Stimulated activated CD8-positive, alpha-beta memory T cell treated with anti-CD3 and anti-CD28 coated beads, Interleukin-15, amount 100 ng/mL, for 24 hours (primary cell): Measurements from ENCODE around the gene PPEF2.
"Not testable (repeated sequence)": the region's sequence is repeated elsewhere in the genome, so short reads cannot be mapped to it uniquely, and the experiment has no call there.

Source experiments
- DNase-seq: peaks from one replicate; pipeline ENCODE4 v3.0.0-alpha.2; 2020; ENCODE audit warnings: low read depth

Gene PPEF2

DNA sequence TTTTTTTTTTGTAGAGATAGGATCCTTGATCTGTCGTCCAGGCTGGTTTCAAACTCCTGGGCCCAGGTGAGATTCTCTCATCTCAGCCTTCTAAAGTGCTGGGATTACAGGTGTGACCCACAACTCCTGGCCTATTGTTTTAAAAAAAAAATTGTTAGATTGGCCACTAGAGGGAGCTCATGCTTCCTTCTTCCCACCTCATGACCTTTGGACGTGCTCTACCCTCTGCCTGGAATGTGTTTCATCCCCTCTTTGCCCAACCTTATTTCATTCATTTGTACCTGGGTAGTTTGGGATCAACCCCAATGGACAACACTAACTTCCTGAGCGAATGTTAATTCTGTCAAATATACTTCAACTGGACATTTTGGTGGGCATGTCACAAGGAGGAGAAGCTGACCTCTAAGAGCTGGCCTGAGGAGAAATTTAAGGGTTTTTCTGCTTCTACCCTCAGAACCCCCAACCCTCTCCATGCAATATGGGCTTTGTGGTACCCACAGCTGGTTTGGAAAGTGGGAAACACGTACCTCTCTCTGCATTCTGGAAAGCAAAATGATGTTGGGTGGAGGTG is 6.4 kb downstream of the PPEF2 start:
- no peak for DNase-seq

GRCh38 chr4:75892508-75892907 is 9.7 kb downstream of the PPEF2 start:
- no peak for DNase-seq

GRCh38 chr4:75891611-75892010 is 10.6 kb downstream of the PPEF2 start:
- DNase-seq: no peak

DNA sequence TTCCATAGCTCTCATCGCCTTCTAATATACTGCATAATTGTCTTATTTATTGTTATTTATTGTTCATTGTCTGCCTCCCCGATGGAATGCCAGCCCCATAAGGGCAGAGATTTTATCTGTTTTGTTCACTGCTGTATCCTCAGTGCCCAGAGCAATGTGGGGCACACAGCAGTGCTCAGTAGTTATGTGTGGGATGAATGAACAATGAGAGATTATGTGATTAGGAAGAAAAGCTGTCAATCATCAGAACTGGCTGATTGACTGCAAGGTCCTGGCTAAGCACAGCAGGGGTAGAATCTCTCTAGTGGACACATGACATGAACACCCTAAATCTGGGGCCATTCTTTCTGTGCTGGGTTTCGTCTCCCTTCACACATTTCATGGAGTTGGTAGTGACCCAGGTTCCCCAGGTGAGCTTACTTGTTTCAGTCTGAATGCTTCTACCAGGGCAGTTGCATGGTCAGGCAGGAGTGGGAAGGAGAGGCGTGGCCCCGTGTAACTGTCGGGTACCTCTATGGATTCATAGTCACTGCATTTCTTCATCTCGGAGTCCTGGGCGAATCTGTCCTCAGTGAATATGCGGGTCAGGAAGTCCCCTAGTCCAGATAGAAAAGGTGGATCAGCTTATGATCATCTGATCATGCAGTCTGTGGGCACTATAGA is 12.6 kb downstream of the PPEF2 start:
- no peak for DNase-seq

- DNase-seq: no peak
Measured at GRCh38 chr4:75886104-75886503, 16.1 kb downstream of the PPEF2 start.

GRCh38 chr4:75881476-75881875 is 20.8 kb downstream of the PPEF2 start:
- no peak for DNase-seq

DNA sequence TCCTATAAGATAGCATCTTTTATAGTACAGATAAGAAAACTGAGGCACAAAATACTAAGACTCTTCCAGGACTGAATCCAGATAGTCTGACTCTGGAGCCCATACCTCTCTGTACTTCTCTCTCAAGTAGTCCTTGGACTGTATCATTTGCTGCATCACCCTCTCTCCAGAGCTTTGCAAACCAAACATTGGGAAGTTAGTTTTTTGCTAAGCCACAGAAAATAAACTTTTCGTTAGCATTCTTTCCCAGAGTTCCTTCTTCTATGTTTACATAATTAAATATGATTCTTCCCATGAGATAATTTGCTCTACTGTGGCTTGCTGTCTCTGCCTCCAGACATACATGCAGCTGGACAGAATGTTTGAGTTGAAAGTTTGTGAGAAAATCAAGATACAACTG is 22.0 kb downstream of the PPEF2 start:
- no peak for DNase-seq

- no peak for DNase-seq
Measured at GRCh38 chr4:75878246-75878756, 24.0 kb downstream of the PPEF2 start.

- no peak for DNase-seq
Measured at GRCh38 chr4:75876218-75876617, 26.0 kb downstream of the PPEF2 start.

- DNase-seq: no peak
Measured at GRCh38 chr4:75869100-75869499, 33.2 kb downstream of the PPEF2 start.

- DNase-seq: no peak
Measured at GRCh38 chr4:75867130-75867529, 35.1 kb downstream of the PPEF2 start.

DNA sequence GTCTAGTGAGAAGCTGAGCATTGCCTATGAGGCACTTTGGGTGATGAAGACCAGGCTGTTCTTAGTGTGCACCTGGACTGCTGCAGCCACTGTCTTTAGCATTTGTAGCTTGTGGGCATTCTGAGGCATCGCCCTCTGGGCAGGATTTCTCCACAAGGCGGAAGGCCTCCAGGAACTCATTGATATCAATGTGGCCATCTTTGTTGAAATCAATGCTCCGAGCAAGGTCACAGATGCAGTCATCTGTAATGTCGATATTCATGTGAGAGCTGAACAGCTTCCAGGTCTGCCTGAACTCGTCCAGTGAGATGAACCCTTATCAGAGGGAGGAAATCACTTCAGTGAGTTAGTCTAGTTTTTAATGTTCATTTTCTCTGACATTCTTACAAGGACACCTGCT is 41.6 kb downstream of the PPEF2 start:
- DNase-seq: no peak

DNA sequence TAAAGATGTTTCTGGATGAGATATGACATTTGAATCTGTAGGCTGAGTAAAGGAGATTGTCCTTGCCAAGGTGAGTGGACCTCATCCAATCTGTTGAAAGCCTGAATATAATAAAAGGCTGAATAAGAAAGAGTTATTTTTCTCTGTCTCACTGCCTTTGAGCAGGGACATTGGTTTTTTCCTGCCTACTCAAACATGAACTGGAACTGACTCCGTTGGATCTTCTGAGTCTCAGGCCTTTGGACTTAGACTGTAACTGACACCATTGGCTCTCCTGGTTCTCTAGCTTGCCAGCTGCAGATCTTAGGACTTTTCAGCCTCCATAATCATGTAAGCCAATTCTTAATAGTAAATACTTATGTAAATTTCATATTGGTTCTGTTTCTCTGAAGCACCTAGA is 43.5 kb downstream of the PPEF2 start:
- DNase-seq: no peak

GRCh38 chr4:75849461-75849860 is 52.8 kb downstream of the PPEF2 start:
- DNase-seq: no peak

DNA sequence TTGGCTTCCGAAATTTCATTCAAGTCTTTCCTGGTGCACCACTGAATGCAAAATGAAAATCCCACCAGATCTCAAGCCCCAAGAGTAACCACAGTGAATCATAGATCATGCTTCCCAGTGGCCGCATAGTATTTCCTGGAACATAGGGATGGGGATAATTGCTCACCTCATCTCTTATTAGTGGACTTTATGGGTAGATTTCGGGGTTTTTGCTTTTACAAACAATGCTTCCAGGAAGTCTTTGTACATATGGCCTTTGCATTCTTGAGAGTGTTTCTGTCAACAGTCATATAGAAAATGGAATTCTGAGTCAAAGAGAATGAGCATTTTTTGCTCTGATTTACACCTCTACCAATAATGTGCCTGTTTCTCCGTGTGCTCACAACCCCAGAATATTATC is 53.4 kb downstream of the PPEF2 start:
- no peak for DNase-seq

DNA sequence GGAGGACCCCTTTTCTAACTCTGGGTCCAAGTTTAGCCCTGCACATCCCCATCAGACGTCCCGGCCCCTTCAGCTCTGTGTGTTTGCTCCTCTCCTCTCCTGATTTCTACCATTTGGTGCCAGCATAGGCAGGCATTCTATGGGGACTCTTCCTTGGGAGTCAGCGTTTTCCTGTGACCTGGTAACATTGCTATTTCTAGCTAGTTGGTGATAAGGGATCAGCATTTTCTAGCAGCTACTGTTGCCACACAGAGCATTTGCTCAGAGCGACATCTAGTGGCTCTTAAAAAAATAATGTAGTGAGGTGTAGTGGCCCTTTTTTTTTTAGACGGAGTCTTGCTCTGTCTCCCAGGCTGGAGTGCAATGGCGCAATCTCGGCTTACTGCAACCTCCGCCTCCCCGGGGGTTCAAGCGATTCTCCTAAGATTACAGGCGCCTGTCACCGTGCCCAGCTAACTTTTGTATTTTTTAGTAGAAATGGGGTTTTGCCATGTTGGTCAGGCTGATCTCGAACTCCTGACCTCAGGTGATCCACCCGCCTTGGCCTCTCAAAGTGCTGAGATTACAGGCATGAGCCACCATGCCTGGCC is 54.0 kb downstream of the PPEF2 start:
- DNase-seq: not testable (repeated sequence)

- DNase-seq: no peak
Measured at GRCh38 chr4:75845992-75846391, 56.3 kb downstream of the PPEF2 start.

- DNase-seq: no peak
Measured at GRCh38 chr4:75844151-75844662, 58.0 kb downstream of the PPEF2 start.

DNA sequence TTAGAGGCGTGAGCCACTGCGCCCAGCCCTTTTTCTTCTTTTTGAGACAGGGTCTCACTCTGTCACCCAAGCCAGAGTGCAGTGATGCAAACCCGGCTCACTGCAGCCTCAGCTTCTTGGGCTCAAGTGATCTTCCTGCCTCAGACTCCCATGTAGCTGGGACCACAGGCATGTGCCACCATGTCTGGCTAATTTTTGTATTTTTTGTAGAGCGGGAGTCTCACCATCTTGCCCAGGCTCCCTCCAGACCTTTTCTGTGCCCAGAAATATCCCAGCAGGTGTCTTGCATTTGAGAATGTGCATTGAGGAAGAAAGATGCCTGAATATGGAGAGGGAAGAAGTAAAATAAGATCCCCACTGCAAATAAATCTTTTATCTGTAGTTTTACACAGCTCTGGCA is 58.7 kb downstream of the PPEF2 start:
- no peak for DNase-seq

- no peak for DNase-seq
Measured at GRCh38 chr4:75841641-75842520, 60.4 kb downstream of the PPEF2 start.

GRCh38 chr4:75834772-75835154 is 67.5 kb downstream of the PPEF2 start:
- no peak for DNase-seq

DNA sequence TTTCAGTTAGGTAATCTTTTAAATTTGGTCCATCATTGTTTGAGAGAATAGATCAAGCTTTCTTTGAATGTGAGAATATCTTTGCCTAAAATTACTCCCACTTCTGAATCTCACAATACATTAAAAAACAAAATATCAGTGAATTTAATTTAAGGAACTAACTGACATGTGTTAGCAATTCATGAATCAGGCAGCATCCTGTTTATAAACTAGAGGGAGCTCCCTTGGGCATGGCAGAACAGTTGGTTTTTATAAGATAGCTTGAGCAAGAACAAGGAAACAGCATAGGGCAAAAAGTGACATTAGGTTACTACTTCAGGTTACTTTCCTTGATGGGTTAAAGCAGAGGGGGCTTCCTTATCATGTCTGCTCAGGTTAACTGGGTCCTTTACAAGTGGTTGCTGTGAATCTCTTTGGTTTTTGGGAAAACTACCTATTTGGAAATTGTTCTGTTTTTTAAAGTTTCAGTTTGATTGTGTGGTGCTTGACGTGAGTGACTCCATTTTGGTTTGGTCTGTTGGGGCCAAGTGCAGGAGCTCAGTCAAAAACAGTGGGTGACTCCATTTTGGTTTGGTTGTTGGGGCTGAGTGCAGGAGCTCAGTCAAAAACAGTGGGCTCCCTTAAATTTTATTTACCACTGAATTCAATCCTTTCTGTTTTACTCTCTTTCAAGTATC is 68.0 kb downstream of the PPEF2 start:
- no peak for DNase-seq
